GM23338 (cell line): ENCODE measurements around the gene PPP2R5A. TPM values are rescaled to one million over a fixed set of nuclear protein-coding genes. Genes with fewer than 3 reads are reported as not detected.

Source experiments
- ATAC-seq: fragments of 200-7000 bp; cut with Tn5 transposase; 3 replicates; pipeline ENCODE4 v1.9.1; 2020
- DNase-seq: peaks from one replicate; pipeline ENCODE4 v3.0.0-alpha.2; 2015; ENCODE audit warnings: low spot score
- H2AFZ ChIP-seq: fragments of 200-600 bp; sonication (generic); 2 replicates; pipeline ENCODE4 v1.8.0; 2016; ENCODE audit warnings: antibody characterized with exemption, mild to moderate bottlenecking, moderate library complexity
- H3F3A ChIP-seq: fragments of 200-600 bp; sonication (generic); replicated peaks from 2 replicates; pipeline ENCODE4 v1.8.0; 2017; ENCODE audit warnings: antibody characterized with exemption, mixed run types, low read depth
- H3K27ac ChIP-seq: fragments of 200-600 bp; sonication (generic); 2 replicates; pipeline ENCODE4 v1.6.1; 2016; ENCODE audit warnings: low read depth
- H3K27me3 ChIP-seq: fragments of 200-600 bp; sonication (generic); 2 replicates; pipeline ENCODE4 v1.8.0; 2016; ENCODE audit warnings: mild to moderate bottlenecking, mixed run types, moderate library complexity; ENCODE audit not compliant: insufficient read depth
- H3K36me3 ChIP-seq: fragments of 200-600 bp; sonication (generic); 2 replicates; pipeline ENCODE4 v1.8.0; 2016; ENCODE audit warnings: mild to moderate bottlenecking; ENCODE audit not compliant: insufficient read depth
- H3K4me1 ChIP-seq: fragments of 200-600 bp; sonication (generic); 2 replicates; pipeline ENCODE4 v1.8.0; 2016; ENCODE audit warnings: mild to moderate bottlenecking, moderate library complexity; ENCODE audit not compliant: insufficient read depth
- H3K4me2 ChIP-seq: fragments of 200-600 bp; sonication (generic); 2 replicates; pipeline ENCODE4 v1.7.1; 2017; ENCODE audit warnings: mixed run types
- H3K4me3 ChIP-seq: fragments of 200-600 bp; sonication (generic); 2 replicates; pipeline ENCODE4 v1.6.1; 2016; ENCODE audit warnings: mixed run types
- H3K79me2 ChIP-seq: fragments of 200-600 bp; sonication (generic); replicated peaks from 2 replicates; pipeline ENCODE4 v1.8.0; 2017; ENCODE audit warnings: mild to moderate bottlenecking; ENCODE audit not compliant: insufficient read depth
- H3K9me2 ChIP-seq: fragments of 200-600 bp; sonication (generic); 2 replicates; pipeline ENCODE4 v1.8.0; 2017; ENCODE audit not compliant: insufficient read depth
- H4K20me1 ChIP-seq: fragments of 200-600 bp; sonication (generic); replicated peaks from 2 replicates; pipeline ENCODE4 v1.8.0; 2017; ENCODE audit warnings: mild to moderate bottlenecking; ENCODE audit not compliant: insufficient read depth
- H3K27ac Mint-ChIP-seq: 2 replicates; pipeline ENCODE4 v1.8.0; 2020; ENCODE audit warnings: inconsistent platforms, mild to moderate bottlenecking, moderate library complexity, mixed read lengths
- H3K27me3 Mint-ChIP-seq: 3 replicates; pipeline ENCODE4 v1.8.0; 2022; ENCODE audit warnings: low read depth, mild to moderate bottlenecking, moderate library complexity, mixed read lengths, inconsistent platforms; ENCODE audit not compliant: insufficient read depth, poor library complexity
- H3K36me3 Mint-ChIP-seq: 3 replicates; pipeline ENCODE4 v1.8.0; 2021; ENCODE audit warnings: low read depth, mild to moderate bottlenecking, inconsistent platforms, moderate library complexity, mixed read lengths
- H3K4me1 Mint-ChIP-seq: 3 replicates; pipeline ENCODE4 v1.8.0; 2020; ENCODE audit warnings: mild to moderate bottlenecking, inconsistent platforms, mixed read lengths
- H3K4me3 Mint-ChIP-seq: 3 replicates; pipeline ENCODE4 v1.8.0; 2021; ENCODE audit warnings: moderate library complexity, mild to moderate bottlenecking, inconsistent platforms, mixed read lengths
- H3K9me3 Mint-ChIP-seq: 3 replicates; pipeline ENCODE4 v1.8.0; 2020; ENCODE audit warnings: moderate library complexity, mild to moderate bottlenecking, inconsistent platforms, mixed read lengths
- CREB1 ChIP-seq: fragments of 250-450 bp; sonication (Bioruptor Pico); IDR thresholded peaks from 2 replicates; pipeline ENCODE4 v1.5.0; 2020; ENCODE audit warnings: low read depth, mild to moderate bottlenecking, moderate library complexity
- EZH2 ChIP-seq: fragments of 200-600 bp; sonication (generic); IDR thresholded peaks from one replicate; pipeline ENCODE4 v1.8.0; 2017; ENCODE audit warnings: antibody characterized with exemption, mild to moderate bottlenecking, low read depth; ENCODE audit not compliant: unreplicated experiment
- EZH2phosphoT487 ChIP-seq: fragments of 200-600 bp; sonication (generic); IDR thresholded peaks from one replicate; pipeline ENCODE4 v1.8.1; 2018; ENCODE audit warnings: antibody characterized with exemption; ENCODE audit not compliant: unreplicated experiment
- JUNB ChIP-seq: IDR thresholded peaks from one replicate; pipeline ENCODE4 v1.6.1; 2016; ENCODE audit warnings: antibody characterized with exemption; ENCODE audit not compliant: unreplicated experiment
- NANOG ChIP-seq: IDR thresholded peaks from 2 replicates; pipeline ENCODE4 v1.6.1; 2016; ENCODE audit warnings: antibody characterized with exemption, borderline replicate concordance
- POLR2AphosphoS5 ChIP-seq: IDR thresholded peaks from 2 replicates; pipeline ENCODE4 v1.6.1; 2016; ENCODE audit warnings: antibody characterized with exemption, low read depth
- REST ChIP-seq: IDR thresholded peaks from one replicate; pipeline ENCODE4 v1.6.1; 2018; ENCODE audit warnings: antibody characterized with exemption; ENCODE audit not compliant: unreplicated experiment
- STAT1 ChIP-seq: IDR thresholded peaks from one replicate; pipeline ENCODE4 v1.6.1; 2016; ENCODE audit warnings: antibody characterized with exemption; ENCODE audit not compliant: unreplicated experiment
- ZNF114 ChIP-seq: fragments of 250-450 bp; sonication (Bioruptor Pico); IDR thresholded peaks from 2 replicates; pipeline ENCODE4 v1.5.0; 2020; ENCODE audit warnings: mild to moderate bottlenecking, moderate library complexity
- ZNF331 ChIP-seq: fragments of 250-450 bp; sonication (Bioruptor Pico); IDR thresholded peaks from 2 replicates; pipeline ENCODE4 v1.5.0; 2020; ENCODE audit warnings: low read depth, mild to moderate bottlenecking, moderate library complexity
- ZNF462 ChIP-seq: fragments of 250-450 bp; sonication (Bioruptor Pico); IDR thresholded peaks from 2 replicates; pipeline ENCODE4 v1.5.0; 2020; ENCODE audit warnings: mild to moderate bottlenecking, moderate library complexity
- polyA plus RNA-seq: library from polyadenylated mRNA; unstranded; fragments of >200 nt; fragmentation: Nextera tagmentation; extraction: Ambion mirVana; gene quantifications from 2 replicates; pipeline ENCODE4 v1.2.1, GENCODE V29; 2016
- total RNA-seq: library from RNA; depleted of rRNA; stranded (reverse); fragments of >200 nt; shearing (Covaris generic); gene quantifications from 2 replicates; pipeline ENCODE4 v1.2.3, GENCODE V29; 2014
- TF ChIP-seq, protein P1 (sequence below), 2 experiments: fragments of 200-600 bp in 1 of 2; sonication (generic) in 1 of 2; conservative IDR thresholded peaks; 2 replicates each; pipeline versions ENCODE4 v1.5.1 to v1.6.1; 2016 to 2017; ENCODE audit warnings: antibody characterized with exemption in 2 of 2, low read depth in 2 of 2, mild to moderate bottlenecking in 2 of 2, moderate library complexity in 1 of 2
- TF ChIP-seq, protein P2 (sequence below): IDR thresholded peaks from 2 replicates; pipeline ENCODE4 v1.6.1; 2016; ENCODE audit warnings: antibody characterized with exemption

Gene PPP2R5A
- total and polyA plus RNA-seq, 2 experiments from 2014 or later = 16.2 to 43.5 TPM

DNA sequence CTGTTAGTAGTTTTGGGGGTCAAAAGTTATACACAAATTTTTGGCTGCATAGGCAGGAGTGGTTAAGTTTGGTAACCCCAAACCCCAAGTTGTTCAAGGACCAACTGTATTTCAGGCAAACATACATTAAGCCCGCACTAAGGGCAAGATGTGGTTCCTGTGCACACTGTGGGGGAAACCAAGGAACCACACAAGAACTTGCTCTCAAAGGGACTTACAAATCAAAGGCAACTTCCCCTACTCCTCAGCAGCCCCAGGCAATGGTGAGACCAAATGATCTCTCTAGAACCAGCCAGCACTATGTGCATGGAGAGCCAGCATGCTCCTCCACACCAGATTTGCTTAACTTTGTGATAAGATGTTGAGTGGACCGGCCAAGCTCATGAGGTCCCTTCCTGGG, 94.2 kb downstream of the PPP2R5A start:
- H3K4me1 ChIP-seq = no peaks in the 10 kb centered on the region
- Mint-ChIP-seq H3K4me3 (no peak overlapping the region), H3K27ac (no peak overlapping the region), H3K4me1 (peaks cover 6% of the 10 kb centered on the region; the same call in 2 of the 3 replicates), H3K9me3 (no peaks in the 10 kb centered on the region), H3K36me3 (peaks cover 64% of the 10 kb centered on the region), H3K27me3 (peaks cover 3% of the 10 kb centered on the region)
- no peaks in the 10 kb centered on the region; the same call in none of the 2 replicates for H4K20me1 ChIP-seq
- TF ChIP-seq, protein P1, sequence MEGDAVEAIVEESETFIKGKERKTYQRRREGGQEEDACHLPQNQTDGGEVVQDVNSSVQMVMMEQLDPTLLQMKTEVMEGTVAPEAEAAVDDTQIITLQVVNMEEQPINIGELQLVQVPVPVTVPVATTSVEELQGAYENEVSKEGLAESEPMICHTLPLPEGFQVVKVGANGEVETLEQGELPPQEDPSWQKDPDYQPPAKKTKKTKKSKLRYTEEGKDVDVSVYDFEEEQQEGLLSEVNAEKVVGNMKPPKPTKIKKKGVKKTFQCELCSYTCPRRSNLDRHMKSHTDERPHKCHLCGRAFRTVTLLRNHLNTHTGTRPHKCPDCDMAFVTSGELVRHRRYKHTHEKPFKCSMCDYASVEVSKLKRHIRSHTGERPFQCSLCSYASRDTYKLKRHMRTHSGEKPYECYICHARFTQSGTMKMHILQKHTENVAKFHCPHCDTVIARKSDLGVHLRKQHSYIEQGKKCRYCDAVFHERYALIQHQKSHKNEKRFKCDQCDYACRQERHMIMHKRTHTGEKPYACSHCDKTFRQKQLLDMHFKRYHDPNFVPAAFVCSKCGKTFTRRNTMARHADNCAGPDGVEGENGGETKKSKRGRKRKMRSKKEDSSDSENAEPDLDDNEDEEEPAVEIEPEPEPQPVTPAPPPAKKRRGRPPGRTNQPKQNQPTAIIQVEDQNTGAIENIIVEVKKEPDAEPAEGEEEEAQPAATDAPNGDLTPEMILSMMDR (conservative IDR thresholded peaks at IDR 0.05; ENCODE audit: low read depth in 2 of 2) = no peak
- TF ChIP-seq, protein P2, sequence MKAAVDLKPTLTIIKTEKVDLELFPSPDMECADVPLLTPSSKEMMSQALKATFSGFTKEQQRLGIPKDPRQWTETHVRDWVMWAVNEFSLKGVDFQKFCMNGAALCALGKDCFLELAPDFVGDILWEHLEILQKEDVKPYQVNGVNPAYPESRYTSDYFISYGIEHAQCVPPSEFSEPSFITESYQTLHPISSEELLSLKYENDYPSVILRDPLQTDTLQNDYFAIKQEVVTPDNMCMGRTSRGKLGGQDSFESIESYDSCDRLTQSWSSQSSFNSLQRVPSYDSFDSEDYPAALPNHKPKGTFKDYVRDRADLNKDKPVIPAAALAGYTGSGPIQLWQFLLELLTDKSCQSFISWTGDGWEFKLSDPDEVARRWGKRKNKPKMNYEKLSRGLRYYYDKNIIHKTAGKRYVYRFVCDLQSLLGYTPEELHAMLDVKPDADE = no peak
- no peak for TF ChIP-seq ZNF331 (CRISPR knock-in tag)
- no peak for TF ChIP-seq ZNF462 (CRISPR knock-in tag)
- TF ChIP-seq CREB1 (CRISPR knock-in tag) = no peak
- no peak for TF ChIP-seq EZH2phosphoT487
- TF ChIP-seq ZNF114 = no peak
- TF ChIP-seq EZH2 = no peak
- no peak for TF ChIP-seq JUNB
- TF ChIP-seq STAT1 = no peak
- no peak for TF ChIP-seq POLR2AphosphoS5
- TF ChIP-seq NANOG = no peak
- TF ChIP-seq REST = no peak
- H3F3A ChIP-seq = 0 out of 2 replicates have a peak, but pooled peaks cover 3% of the 10 kb centered on the region
- H3K27ac ChIP-seq = no peak overlapping the region
- H2AFZ ChIP-seq = no peak overlapping the region
- ATAC-seq = no peak
- H3K9me2 ChIP-seq = no peaks in the 10 kb centered on the region
- H3K36me3 ChIP-seq = peaks cover 4% of the 10 kb centered on the region; the same call in 1 of the 2 replicates
- H3K4me3 ChIP-seq = no peak overlapping the region
- no peaks in the 10 kb centered on the region for H3K27me3 ChIP-seq
- no peak overlapping the region for H3K4me2 ChIP-seq
- H3K79me2 ChIP-seq = no peaks in the 10 kb centered on the region
- DNase-seq = no peak
